Left colon (tissue), 2 donors: ENCODE data around the gene CHI3L1. TPM values are rescaled to one million over a fixed set of nuclear protein-coding genes. Genes with fewer than 3 reads are reported as not detected.

Experiments used
- total RNA-seq, 2 donors: library from RNA; stranded (reverse); fragmentation: NEBNext Ultra II Directional; extraction: Animal tissue kit (Norgen Biotek cat#: 25700); gene quantifications; one replicate each; pipeline ENCODE4 v1.2.1, GENCODE V29; 2021
- donor health status: DM: no; HTN: no; CAD: no.
- donor health status: DM: yes; HTN: yes; CAD: no.

CHI3L1 gene
- total RNA-seq, 2 donors from 2014 or later, result 0.67 to 3.0 TPM

Other genes with a start within 250 kb of the CHI3L1 start
- gene ADIPOR1, start 228.4 kb downstream of the CHI3L1 start, total RNA-seq, result 10 to 100 TPM; 69.7 to 90.4 TPM
- 10 to 100 TPM; 21.2 to 31.9 TPM for gene CYB5R1, start 219.4 kb downstream of the CHI3L1 start, total RNA-seq
- 10 to 100 TPM; 91.5 to 97.1 TPM for gene TMEM183A, start 179.3 kb downstream of the CHI3L1 start, total RNA-seq
- 1 to 10 TPM in 1 of 2 donors, under 1 TPM in 1; 0.58 to 1.7 TPM for gene PPFIA4, start 160.2 kb downstream of the CHI3L1 start, total RNA-seq
- gene MYOG, start 100.7 kb downstream of the CHI3L1 start, total RNA-seq, result not detected
- gene ADORA1, start 59.0 kb downstream of the CHI3L1 start, total RNA-seq, result under 1 TPM; 0.37 to 0.39 TPM
- gene MYBPH, start 10.9 kb downstream of the CHI3L1 start, total RNA-seq, result not detected
- under 1 TPM in 1 of 2 donors, not detected in 1; 0.40 TPM for gene CHIT1, start 43.0 kb upstream of the CHI3L1 start, total RNA-seq
- gene BTG2, start 118.8 kb upstream of the CHI3L1 start, total RNA-seq, result 10 to 100 TPM; 70.5 to 76.9 TPM
- gene FMOD, start 164.4 kb upstream of the CHI3L1 start, total RNA-seq, result 10 to 100 TPM; 25.2 to 29.6 TPM